ENCODE measurements around the gene CALB2.

CALB2 gene

DNA sequence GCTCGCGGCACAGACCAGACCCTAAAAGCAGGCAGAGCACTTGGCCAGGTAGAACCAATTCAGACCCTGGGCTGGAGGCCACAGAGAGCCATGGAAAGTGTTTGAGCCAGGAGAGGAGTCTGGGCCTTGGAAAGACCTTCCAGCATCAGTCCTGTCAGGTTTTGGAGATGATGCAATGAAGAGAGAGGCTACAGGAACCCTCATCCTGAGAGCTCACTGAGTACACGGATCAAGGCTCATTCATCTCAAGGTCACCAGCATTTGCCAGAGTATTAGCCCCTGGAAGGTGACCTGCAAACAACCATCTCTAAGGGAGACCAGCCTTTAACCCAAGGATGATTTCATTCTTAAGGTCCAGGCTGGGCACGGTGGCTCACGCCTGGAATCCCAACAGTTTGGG lies 55.5 kb downstream of the CALB2 start:
- H3K4me3 ChIP-seq (ENCODE audit: low read depth, low read length) = no peak overlapping the region
- in situ Hi-C loops (cut with HindIII; ENCODE audit: low sequenced_read_pairs) = no loop called here
- no peak for DNase-seq (ENCODE audit: low read depth)
- TF ChIP-seq, protein P1, sequence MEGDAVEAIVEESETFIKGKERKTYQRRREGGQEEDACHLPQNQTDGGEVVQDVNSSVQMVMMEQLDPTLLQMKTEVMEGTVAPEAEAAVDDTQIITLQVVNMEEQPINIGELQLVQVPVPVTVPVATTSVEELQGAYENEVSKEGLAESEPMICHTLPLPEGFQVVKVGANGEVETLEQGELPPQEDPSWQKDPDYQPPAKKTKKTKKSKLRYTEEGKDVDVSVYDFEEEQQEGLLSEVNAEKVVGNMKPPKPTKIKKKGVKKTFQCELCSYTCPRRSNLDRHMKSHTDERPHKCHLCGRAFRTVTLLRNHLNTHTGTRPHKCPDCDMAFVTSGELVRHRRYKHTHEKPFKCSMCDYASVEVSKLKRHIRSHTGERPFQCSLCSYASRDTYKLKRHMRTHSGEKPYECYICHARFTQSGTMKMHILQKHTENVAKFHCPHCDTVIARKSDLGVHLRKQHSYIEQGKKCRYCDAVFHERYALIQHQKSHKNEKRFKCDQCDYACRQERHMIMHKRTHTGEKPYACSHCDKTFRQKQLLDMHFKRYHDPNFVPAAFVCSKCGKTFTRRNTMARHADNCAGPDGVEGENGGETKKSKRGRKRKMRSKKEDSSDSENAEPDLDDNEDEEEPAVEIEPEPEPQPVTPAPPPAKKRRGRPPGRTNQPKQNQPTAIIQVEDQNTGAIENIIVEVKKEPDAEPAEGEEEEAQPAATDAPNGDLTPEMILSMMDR (IDR thresholded peaks at IDR 0.05; ENCODE audit: low read depth, low read length, missing control alignments) = no peak

DNA sequence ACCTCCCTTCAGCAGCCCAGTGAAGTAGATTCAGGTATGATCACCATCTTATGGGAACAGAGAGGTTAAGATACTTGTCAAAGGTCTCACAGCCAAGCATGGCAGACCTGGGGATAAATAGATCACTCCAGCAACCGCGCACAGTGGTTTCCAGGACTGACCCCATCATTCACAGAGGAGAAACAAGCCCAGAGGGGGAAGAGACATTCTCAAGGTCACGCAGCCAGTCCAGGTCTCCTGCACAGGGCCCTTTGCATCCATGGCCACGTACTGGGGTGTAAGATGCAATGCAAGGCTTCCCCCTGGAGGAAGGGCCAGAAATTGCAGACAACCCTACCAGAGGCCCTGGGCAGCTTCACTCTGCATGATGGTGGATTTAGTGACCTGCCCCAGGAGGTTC lies 63.4 kb downstream of the CALB2 start:
- DNase-seq (ENCODE audit: low read depth) = no peak
- TF ChIP-seq, protein P1 (IDR thresholded peaks at IDR 0.05; ENCODE audit: low read depth, low read length, missing control alignments) = peak; percentile 11
- H3K4me3 ChIP-seq (ENCODE audit: low read depth, low read length) = no peak overlapping the region
- in situ Hi-C loops (cut with HindIII; ENCODE audit: low sequenced_read_pairs) = no loop called here

DNA sequence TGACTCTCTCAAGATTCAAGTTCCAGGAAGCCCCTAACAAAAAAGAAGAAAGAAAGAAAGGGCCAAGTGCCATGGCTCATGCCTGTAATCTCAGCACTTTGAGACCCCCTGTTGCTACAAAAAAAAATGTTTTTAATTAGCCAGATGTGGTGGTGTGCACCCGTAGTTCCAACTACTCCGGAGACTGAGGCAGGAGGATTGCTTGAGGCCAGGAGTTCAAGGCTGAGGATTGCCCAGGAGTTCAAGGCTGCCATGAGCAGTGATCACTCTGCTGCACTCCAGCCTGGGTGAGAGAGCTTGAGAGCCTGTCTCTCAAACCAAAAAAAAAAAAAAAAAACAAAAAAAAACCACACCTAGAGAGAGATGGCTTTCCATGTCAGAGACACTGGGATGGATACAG lies 64.5 kb downstream of the CALB2 start:
- TF ChIP-seq, protein P1 (IDR thresholded peaks at IDR 0.05; ENCODE audit: low read depth, low read length, missing control alignments) = no peak
- in situ Hi-C loops (cut with HindIII; ENCODE audit: low sequenced_read_pairs) = no loop called here
- no peak overlapping the region for H3K4me3 ChIP-seq (ENCODE audit: low read depth, low read length)
- DNase-seq (ENCODE audit: low read depth) = no peak

DNA sequence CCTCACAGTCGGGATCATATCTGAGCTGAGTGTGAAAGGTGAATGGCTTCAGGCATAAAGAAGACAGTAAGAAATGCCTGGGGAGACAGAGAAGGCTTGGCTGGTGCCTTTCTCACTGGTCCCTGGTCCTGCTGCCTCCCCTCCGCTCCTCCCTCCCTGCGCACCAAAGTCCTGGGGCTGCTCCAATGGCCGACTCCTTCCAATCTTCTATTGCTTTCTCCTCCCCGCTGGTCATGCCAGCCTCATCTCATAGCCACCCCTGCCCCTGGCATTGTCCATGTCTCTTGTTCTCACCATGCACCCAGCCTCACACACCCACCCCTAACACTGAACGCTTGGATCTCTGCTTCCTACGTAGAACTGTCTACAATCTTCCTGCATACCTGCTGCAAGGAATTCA lies 65.3 kb downstream of the CALB2 start:
- H3K4me3 ChIP-seq (ENCODE audit: low read depth, low read length) = no peak overlapping the region
- TF ChIP-seq, protein P1 (IDR thresholded peaks at IDR 0.05; ENCODE audit: low read depth, low read length, missing control alignments) = no peak
- in situ Hi-C loops (cut with HindIII; ENCODE audit: low sequenced_read_pairs) = no loop called here
- no peak for DNase-seq (ENCODE audit: low read depth)

DNA sequence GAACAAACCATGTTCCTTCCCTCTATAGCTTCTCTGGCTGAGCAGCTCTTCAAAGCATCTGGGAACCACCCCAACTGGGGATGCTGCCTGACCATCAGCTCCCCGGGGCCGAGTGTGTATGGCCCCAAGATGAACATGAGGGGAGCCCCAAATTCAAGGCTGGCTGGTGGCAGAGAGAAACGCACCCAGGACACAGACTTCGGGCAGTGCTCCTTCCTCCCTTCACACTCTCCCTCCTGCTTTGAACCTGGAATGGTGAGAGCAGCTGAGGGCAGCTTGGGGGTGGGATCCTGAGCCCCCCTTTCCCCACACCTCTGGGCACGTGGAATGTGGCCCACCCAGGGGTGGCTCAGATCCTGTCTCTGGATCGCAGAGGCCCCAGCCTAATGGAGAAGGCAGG lies 66.1 kb downstream of the CALB2 start:
- DNase-seq (ENCODE audit: low read depth) = no peak
- in situ Hi-C loops (cut with HindIII; ENCODE audit: low sequenced_read_pairs) = no loop called here
- no peak overlapping the region for H3K4me3 ChIP-seq (ENCODE audit: low read depth, low read length)
- TF ChIP-seq, protein P1 (IDR thresholded peaks at IDR 0.05; ENCODE audit: low read depth, low read length, missing control alignments) = no peak

DNA sequence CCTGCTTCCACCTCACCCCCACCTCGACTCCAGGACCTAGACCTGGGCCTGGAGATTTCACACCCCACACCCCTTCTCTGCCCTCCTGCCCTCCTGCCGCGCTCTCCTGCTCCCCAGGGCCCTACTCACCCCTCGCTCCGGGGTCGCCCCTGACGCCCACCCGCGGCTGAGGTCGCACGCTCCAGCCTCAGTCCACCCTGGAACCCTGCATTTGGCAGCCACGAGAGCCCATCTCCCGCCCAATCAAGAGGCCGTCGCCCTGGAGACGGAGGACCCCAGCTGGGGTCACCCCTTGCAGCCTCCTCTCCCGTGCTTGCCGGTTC lies 67.2 kb downstream of the CALB2 start:
- in situ Hi-C loops (cut with HindIII; ENCODE audit: low sequenced_read_pairs) = no loop called here
- DNase-seq (ENCODE audit: low read depth) = no peak
- peak overlapping the region; percentile 34 for H3K4me3 ChIP-seq (ENCODE audit: low read depth, low read length)
- TF ChIP-seq, protein P1 (IDR thresholded peaks at IDR 0.05; ENCODE audit: low read depth, low read length, missing control alignments) = no peak
